Left cardiac atrium (tissue), 4 donors: Measurements from ENCODE around the gene CFAP221. TPM values are rescaled to one million over a fixed set of nuclear protein-coding genes. Genes with fewer than 3 reads are reported as not detected.
A peak's percentile ranks its signal among the peaks of the same experiment; 100 is the strongest.

ENCODE experiments used
- ATAC-seq, 2 donors: fragments of 200-7000 bp; cut with Tn5 transposase; one replicate each; pipeline ENCODE4 v1.9.1; 2020; ENCODE audit warnings: mild to moderate bottlenecking in 2 of 2, moderate library complexity in 2 of 2
- DNase-seq: peaks from one replicate; pipeline ENCODE4 v3.0.0-alpha.2; 2020
- intact Hi-C, 2 donors: fragments of 100-400 bp; cut with DNase I; formaldehyde crosslinking; loops; one replicate each; pipeline versions ENCODE4 v1.14.1 to v1.15.1; 2022 to 2023
- total RNA-seq, 2 donors: library from RNA; stranded (reverse); fragmentation: NEBNext Ultra II Directional; extraction: Animal tissue kit (Norgen Biotek cat#: 25700); gene quantifications; one replicate each; pipeline ENCODE4 v1.2.1, GENCODE V29; 2021
- donor health status: DM: no; HTN: yes; CAD: no.
- donor health status: DM: no; HTN: yes; CAD: no; lungs with severe emphysema.
- donor health status: DM: yes; HTN: yes; CAD: no.
- donor health status: Dilated cardiomyopathy.

The CFAP221 gene
- total RNA-seq, 2 donors from 2014 or later, result 0.91 to 0.97 TPM

DNA sequence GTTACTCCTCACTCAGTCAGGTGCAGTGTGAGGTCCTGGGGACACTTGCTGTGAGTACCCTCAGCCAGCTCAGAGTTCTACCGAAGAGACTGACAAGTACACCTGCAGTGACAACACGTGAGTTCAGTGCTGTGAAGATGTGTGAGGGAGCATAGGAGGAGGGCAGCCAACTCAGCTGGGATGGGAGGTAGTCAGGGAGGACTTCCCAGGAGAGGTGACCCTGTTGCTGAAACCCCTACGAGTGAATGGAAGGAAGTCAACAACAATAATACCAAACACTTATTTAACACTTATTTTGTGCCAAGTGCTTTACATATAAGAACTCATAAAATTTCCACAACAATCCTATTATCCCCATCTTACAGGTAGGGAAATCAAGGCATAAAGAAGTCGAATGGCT lies 145.0 kb downstream of the CFAP221 start:
- intact Hi-C loops, result no loop called here
- ATAC-seq (no peak), DNase-seq (no peak)

DNA sequence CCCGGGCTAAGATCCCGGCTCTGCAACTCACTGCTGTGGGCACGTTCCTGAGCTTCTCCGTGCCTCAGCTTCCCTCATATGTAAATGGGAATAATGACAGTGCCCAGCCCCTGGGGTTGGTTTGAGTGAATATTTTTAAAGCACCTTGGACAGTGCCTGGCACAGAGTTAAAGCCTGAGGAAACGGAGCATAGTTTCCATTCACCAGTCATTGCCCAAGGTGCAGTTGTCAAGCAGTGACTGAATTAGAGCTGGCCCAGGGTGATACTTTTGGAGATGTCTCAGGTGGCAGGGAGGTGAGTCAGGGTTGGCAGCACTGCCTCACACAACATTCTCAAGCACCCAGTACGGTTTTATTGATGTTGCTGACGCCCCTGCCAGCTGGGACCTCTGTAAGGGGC lies 146.9 kb downstream of the CFAP221 start:
- intact Hi-C loops, result no loop called here
- DNase-seq, result no peak
- no peak for ATAC-seq

DNA sequence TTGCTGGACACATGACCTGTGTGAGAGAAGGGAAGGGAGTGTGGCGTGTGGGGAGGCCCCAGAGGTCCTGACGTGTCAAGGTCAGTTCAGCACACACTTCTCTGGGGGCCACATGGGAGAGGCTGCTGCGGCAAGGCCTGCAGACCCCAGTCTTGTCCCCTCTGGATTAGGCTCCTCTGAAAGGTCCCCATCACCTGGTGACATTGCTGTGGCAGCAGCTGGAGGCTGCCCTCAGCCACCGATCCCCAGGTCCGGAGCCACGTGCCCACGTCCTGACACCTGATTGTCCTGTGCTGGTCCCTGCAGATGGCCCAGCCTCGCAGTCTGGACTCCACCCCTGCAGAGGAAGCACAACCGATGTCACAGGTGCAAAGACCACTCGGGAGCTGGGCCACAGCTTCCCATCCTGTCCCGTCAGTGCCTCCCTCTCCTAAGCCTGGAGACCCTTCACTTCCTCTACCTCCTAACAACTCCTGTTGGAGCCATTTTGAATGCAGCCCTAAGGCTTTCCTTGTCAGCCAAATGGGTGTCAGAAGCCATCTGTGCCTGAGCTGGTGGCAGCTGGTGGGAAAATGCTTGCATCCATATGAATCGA lies 147.5 kb downstream of the CFAP221 start:
- ATAC-seq, result no peak
- DNase-seq, result no peak
- intact Hi-C loops, result no loop called here

DNA sequence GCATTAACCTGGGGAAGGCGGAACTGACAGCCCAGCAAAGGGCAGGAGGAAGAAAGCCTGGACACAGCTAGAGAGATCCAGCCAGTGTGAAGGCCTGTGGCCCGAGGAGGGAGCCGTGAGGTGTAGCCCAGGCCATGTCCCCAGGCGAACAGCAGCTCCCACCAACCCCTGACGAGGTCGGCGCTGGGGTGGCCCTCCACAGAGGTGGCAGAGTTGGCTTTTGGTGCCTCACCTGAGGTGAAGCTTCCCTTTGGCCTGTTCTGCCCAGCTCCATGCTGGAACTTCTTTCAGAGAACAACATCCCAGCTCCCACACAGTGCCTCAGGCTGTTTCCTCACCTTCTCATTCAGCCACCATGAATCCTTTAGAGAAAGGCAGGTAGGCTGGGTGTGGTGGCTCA lies 148.1 kb downstream of the CFAP221 start:
- ATAC-seq (no peak), DNase-seq (no peak)
- intact Hi-C loops, result no loop called here

DNA sequence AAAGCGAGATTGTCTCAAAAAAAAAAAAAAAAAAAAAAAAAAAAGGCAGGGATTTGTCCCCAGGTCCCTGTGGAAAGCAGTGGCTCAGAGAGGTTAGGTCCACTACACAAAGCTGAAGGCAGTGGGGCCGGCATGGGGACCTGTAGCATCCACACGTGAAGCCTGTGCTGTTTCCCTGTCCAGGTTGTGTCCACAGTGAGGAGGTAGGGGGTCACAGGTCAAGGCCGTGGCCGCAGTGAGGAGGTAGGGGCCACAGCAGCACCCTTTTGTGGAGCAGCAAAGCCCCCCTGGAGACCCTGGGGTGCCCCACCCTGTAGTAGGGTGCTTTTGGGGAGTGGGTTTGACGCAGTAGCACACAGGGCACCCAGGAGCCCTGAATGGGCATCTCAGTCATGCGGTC lies 148.7 kb downstream of the CFAP221 start:
- DNase-seq, result no peak
- no peak for ATAC-seq
- intact Hi-C loops, result no loop called here

DNA sequence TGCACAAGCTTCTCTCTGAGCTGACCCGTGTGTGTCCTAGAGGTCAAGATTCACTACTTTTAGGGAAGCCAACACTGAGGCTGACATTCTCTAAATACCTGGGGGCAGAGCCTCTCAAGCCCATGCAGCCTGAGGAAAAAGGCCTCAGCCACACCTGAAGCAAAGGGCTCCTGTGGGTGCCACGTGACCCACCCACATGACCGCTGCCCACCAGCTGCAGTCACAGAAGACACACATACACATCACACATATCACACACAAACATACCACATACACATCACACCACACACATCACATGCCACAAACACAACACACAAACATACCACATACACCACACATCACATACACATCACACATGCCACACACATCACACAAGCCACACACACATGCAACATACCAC lies 149.3 kb downstream of the CFAP221 start:
- ATAC-seq, result no peak
- DNase-seq, result no peak
- intact Hi-C loops, result no loop called here

DNA sequence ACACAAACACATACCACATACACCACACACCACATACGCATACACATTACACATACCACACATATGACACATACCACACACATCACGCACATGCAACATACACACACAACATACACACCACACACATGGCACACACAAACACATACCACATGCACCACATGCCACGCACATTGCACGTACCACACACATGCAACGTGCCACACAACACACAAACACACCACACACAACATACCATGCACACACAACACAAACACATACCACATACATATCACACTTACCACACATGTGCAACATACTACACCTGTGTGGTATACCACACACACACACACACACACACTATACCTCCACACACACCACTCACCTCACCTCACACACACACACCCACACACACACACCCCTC lies 149.7 kb downstream of the CFAP221 start:
- intact Hi-C loops, result no loop called here
- DNase-seq (no peak), ATAC-seq (no peak)

DNA sequence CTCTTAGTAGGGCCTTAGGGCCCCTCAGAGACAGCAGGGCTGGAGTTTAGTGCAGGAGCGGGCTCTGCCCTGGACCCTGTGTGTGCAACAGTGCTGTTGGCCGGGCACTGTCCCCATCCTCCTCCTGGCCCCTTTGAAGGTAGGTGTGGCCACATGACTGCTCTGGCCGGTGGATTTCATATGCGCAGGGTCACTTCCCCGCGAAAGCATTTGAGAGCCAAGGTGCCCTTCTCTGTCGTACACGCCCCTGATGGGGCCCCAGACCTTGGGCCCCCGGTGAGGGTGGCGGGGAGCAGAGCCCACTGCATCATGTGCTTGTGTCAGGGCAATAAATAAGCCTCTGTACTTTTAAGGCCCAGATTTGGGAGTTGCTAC lies 150.2 kb downstream of the CFAP221 start:
- DNase-seq, result no peak
- intact Hi-C loops, result no loop called here
- ATAC-seq, result peak; percentile 9 to 29

DNA sequence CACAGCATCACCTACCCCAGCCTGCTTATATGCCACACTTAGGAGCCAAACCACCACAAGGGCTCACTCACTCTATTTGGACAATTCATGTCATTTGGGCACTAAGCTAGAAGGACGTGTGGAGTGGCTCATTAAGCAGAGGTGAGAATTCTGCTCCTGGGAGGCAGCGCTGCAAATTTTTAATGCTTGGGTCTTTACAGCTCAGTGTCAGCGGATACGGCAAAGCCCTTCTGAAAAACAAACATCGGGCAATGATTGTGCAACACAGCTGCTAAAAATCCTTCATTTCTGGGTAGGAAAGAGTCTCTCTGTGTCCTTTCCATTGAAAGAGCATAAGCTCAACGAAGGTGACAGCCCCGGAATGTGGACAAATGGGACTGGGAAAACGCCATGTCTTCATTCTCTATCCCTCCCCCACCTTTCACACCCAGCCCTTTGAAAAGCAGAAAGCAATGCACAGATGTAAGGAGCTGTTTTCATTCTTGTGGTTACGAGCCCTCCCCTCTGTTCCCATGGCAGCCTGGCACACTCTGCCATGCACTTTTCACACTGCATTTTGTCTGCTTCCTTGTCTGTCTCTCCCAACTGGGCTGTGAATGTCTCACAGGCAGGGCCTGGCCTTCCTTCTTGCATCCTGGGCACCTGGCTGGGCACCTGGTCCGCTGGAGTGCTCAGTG lies 150.7 kb downstream of the CFAP221 start:
- no peak for DNase-seq
- intact Hi-C loops, result no loop called here
- peak in 1 of 2 donors; percentile 41 for ATAC-seq

DNA sequence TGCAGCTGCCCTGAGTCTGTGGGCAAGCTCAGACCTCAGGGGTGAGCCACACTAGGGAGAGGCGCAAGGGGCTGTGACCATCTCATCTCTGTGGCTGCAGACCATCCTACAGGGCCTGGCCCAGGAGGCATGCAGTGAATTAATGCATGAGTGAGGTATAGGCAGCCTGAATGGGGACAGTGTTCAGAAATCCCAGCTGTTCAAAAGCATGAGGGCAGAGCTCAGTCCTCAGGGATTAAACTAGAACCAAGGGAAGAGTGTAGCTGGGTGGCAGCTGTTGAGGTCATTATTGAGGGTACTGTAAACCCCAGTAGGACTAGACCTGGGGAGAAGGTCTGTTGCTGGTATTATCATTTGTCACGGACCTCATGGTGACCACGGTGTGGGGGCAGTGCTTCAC lies 151.8 kb downstream of the CFAP221 start:
- intact Hi-C loops, result no loop called here
- DNase-seq (no peak), ATAC-seq (no peak)

DNA sequence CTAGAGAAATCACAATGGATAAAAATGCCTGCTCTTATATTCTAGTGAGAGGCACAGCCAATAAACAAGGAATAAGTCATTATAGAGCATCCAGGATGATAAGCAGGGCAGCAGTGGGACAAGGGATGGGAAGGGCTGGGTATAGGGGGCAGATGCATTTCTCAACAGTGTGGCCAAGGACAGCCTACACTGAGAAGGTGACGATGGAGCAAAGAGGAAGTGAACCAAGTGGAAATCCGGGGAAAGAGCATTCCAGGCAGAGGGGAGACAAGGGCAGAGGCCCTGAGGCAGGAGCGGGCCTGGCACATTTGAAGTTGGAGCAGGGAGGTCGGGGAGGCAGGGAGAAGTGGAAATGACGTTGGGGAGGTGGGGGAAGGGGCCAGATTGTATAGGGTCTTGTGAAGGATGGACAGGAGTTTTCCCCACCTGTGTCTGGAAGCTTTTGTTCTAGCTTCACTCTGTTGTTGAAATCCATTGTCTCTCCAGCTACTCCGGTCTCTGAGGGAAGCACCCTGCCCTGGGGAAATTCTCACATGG lies 152.3 kb downstream of the CFAP221 start:
- ATAC-seq (no peak), DNase-seq (no peak)
- intact Hi-C loops, result no loop called here

DNA sequence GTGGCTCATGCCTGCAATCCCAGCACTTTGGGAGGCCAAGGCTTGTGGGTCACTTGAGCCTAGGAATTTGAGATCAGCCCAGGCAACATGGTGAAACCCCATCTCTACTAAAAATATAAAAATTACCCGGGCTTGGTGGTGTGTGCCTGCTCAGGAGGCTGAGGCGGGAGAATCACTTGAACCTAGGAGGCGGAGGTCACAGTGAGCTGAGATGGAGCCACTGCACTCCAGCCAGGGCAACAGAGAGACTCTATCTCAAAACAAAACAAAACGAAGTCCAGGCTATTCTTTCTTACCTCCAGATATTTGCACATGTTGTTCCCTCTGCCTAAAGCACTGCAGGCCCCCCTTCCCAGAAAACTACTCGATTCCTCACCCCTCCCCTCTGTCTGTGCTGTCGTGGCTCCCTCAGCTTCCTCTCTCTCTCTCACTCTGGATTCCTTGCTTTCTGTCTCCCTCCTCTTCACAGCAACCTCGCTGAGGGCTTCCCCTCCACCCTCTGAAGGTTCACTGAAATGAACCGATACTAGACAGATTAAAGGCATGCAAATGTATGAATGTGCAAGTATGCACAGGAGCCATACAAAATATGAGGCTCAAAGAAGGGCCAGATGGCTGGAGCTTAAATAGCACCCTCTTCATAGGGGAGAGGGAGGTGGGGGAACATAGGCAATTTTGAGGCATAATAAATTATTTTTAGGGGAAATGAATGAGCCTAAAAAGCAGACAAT lies 153.2 kb downstream of the CFAP221 start:
- ATAC-seq (no peak), DNase-seq (no peak)
- intact Hi-C loops, result no loop called here

DNA sequence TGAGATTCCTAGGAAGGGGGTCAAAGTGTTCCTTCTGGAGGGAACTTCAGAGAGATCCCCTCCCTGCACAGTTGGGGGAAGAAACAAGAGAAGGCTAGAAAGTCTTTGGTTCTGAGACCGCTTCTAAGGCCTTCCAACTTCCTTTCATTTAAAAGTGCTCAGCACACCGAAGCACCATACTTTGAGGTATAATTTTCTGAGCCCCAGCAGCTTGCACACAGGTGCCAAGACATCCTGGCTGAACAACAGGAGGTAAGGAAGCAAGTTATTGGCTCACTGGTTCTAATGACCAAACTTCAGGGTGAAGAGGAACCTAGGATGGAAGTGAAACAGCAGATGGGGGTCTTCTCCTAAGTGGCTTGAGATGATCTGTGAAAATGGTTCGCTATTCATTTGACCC lies 154.0 kb downstream of the CFAP221 start:
- ATAC-seq (no peak), DNase-seq (no peak)
- intact Hi-C loops, result no loop called here

DNA sequence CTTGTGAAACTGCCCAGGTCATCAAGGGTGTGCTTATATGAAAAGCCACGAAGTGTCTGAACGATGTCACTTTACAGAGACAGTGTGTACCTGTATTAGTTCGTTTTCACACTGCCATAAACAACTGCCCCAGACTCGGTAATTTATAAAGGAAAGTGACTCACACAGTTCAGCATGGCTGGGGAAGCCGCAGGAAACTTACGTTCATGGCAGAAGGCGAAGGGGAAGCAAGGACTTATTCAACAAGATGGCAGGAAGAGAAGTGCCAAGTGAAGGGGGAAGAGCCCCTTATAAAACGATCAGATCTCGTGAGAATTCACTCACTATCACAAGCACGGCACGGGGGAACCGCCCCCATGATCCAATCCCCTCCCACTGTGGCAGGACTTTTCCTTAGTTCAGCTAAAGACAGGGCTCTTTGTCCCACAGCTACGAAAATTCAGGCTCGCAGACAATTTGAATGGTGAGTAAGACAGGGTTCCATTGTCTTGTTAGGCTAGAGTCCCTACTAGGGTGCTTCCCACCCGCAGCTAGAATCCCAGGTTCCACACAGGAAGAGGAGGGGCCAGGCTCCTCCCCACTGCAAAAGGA lies 154.9 kb downstream of the CFAP221 start:
- DNase-seq (no peak), ATAC-seq (no peak)
- intact Hi-C loops, result no loop called here

DNA sequence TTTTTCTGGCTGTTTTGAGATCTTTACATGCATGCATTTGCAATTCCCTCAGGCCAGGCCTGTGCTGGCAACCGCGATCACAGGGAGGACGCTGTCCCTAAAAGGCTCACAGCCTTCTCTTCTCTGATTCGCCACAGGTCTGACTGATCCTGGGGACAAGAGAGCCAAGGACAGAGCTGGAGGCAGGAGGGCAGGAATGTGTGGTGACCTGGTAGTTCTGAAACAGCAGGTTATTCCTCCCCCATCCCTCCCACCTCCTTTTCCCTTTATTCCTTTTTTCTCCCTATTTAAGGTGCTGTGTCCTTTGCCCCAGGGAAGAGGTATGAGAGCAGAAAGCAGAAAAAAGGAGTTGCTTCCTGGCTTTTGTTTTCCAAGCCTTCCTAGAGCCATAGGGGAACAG lies 156.6 kb downstream of the CFAP221 start:
- ATAC-seq (no peak), DNase-seq (no peak)
- intact Hi-C loops, result loop anchor here in 1 of 2 donors (5.0 kb wide), 2 partner anchors 126 to 476 kb away; no protein-coding TSS in a partner anchor

DNA sequence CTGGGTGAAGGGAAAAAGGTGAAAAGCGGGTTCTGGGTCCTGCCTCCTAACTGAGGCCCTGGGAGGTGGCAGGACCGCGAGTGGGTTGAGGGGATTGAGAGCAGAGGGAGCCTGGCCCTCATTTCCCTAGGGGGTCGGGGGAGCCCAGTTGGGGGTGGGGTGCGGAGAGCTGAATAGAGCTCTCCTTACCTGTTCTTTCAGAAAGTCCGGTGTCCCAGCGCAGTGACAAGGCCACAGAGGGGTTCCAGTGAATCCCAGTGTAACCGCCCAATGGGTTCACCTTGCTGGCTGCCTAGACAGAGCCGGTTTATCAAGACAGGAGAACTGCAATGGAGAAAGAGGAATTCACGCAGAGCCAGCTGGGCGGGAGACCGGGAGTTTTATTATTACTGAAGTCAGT lies 157.1 kb downstream of the CFAP221 start:
- intact Hi-C loops, result loop anchor here in 1 of 2 donors (5.0 kb wide), 2 partner anchors 126 to 476 kb away; no protein-coding TSS in a partner anchor
- DNase-seq (no peak), ATAC-seq (no peak)

DNA sequence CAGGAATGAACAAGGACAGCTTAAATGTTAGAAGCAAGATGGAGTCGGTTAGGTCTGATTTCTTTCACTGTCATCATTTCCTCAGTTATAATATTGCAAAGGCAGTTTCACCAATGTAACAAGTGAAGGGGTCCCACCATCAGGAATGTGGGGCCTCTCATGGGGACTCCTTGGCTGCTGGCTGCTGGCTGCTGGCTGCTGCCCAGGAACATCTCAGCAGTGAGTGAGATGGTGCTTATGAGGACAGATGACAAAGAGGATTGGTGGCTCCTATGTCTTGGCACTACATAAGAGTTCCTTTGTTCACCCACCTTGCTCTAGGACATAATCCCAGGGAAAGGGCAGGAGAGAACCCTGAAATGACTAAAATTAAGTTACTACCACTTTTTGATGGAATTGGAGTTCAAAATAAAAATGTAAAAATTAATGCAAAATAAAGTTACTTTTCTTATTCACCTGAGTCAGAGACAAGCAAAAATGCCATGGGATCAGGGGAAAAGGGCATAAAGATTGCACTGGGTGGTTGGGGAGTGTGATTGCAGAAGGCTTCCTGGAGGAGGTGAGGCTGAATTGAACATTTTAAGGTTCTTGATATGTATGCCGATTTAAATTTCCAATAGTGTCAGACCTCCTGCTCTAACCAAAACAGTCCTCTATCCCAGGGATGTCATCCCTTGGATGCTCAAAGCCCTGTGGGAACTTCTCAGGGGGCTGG lies 158.1 kb downstream of the CFAP221 start:
- intact Hi-C loops, result loop anchor here in 1 of 2 donors (5.0 kb wide), 2 partner anchors 125 to 475 kb away; no protein-coding TSS in a partner anchor
- peak; percentile 36 to 42 for ATAC-seq
- DNase-seq, result no peak

DNA sequence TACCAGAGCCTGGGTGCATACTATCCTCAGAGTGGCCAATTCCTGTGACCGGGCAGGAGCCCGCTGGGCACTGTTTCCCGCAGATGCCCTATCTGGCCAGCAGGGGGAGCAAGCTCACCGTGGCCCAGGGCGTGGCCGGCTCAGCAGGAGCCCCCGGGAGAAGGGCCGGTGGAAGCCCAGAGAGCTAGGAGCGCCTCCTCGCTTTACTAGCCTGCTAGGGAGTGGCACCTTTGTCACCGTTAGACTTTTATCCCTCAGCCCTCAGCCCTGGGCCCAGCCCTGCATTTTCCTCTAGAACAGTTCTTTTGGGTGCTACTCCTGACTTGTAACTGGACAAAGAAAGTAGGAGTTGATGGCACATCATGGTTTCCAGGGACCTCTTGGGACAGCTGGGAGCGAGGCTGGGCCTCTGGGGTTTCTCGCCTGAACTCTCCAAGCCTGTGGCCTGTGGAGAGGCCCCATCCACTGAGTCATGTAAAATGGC lies 158.7 kb downstream of the CFAP221 start:
- ATAC-seq, result peak; percentile 82 to 88
- intact Hi-C loops, result loop anchor here in 1 of 2 donors (5.0 kb wide), 2 partner anchors 124 to 474 kb away; no protein-coding TSS in a partner anchor
- DNase-seq, result peak; percentile 63

DNA sequence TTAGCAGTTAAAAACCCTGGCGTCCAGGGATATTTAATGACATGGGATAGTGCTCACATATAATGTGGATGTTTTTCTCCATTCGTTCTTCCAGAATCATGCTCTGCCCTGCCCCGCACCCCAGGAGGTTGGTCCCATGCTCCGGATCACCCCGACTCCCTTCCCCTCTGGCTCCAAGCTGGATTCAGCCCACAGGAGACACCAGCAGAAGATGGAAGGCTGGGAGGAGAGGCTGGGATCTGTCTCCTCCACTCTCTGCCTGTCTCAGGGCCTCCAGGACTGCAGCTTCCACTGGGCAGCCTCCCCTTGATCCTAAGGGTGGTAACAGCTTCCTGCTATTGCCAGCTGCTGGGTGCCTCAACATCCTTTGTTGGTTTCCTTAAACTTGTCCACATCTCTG lies 159.3 kb downstream of the CFAP221 start:
- ATAC-seq (no peak), DNase-seq (no peak)
- intact Hi-C loops, result loop anchor here in 1 of 2 donors (5.0 kb wide), 2 partner anchors 124 to 474 kb away; no protein-coding TSS in a partner anchor
